ENCODE data around the gene GMCL2.
A peak's percentile ranks its signal among the peaks of the same experiment; 100 is the strongest.

The GMCL2 gene

DNA sequence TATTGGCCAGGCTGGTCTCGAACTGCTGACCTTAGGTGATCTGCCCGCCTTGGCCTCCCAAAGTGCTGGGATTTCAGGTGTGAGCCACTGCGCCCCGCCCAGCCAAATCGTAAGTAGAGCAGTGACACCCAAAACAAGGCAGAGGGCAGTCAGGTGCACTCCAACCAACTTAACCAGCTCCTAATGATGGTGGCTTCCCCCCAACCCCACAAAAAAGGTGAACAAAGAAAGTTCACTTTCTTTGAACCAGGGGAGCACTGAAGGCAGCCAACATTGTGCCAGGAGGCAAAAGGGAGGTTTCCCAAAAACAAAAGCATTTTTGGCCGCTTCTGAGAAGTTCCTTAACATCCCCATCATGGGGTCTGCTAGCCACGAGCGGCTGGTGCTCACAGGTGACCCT is 9.6 kb downstream of the GMCL2 start:
- DNase-seq = no peak

DNA sequence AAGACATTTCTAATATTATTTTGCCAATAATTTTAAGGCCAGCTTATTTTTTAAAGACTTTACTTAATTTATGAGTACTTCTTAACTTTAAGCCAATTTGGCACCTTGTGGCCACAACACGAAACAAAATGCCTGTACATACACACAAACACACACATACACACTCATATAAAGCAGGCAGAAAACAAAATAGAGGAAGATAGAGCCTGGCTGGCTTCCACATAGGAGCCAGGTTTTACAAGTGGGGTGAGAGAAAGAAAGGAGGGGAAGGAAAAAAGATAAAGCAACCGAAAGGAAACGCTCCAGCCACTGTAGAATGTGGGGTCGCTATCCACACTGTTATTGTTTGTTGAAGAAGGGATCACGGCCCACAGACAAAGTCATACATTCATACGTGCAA is 10.4 kb downstream of the GMCL2 start:
- no peak for DNase-seq

DNA sequence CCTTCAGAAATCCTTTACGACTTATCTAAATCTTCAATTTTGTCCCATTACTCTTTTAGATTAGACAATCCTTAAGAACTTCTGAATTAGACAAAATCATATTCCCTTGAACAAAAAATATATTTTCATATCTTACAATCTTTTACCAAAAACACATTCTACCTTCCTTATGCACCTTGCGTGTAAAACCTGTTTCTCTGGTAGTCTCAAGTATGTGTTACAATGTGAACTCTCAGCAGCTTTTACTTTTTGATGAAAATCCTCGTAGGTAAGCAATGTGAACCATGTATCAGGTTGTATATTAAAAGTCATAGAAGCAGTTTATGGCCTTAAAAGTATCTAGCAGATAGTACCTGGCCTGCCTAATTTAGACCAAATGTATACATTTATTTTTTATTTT is 12.7 kb downstream of the GMCL2 start:
- DNase-seq = no peak

DNA sequence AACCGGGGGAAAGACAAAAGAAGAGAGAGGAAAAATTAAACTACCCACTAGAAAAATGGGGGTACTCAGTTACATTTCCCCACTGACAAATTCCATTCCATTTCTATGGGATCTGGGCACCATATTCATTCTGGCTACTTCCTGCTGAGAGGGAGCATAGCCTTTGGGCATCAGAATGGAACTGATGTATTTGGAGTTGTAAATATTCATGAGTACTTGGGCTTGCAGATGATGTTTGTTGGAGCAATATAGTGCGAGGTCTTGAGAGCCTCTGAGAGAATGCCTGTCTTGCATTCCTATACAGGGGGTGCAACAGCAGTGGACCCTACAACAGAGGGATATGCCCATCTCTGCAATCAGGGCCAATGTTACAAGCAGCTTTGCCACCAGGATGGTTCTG is 16.7 kb downstream of the GMCL2 start:
- DNase-seq = no peak

DNA sequence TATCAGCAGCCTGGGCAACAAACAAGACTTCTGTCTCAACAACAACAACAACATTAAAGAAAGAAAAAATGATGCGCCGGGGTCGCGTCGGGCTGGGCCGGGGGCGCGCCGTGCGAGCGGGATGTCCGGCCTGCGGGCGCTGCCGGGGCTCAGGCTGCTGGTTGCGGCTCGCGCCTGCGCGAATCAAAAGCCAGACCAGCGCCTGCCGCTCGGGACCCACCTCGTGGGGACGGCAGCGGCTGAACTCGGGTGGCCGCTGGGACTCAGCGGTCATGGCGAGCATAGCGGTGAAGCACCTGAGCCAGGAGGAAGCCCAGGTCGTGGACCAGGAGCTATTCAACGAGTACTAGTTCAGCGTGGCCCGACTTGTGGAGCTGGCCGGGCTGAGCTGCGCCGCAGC is 21.6 kb downstream of the GMCL2 start:
- DNase-seq = no peak

DNA sequence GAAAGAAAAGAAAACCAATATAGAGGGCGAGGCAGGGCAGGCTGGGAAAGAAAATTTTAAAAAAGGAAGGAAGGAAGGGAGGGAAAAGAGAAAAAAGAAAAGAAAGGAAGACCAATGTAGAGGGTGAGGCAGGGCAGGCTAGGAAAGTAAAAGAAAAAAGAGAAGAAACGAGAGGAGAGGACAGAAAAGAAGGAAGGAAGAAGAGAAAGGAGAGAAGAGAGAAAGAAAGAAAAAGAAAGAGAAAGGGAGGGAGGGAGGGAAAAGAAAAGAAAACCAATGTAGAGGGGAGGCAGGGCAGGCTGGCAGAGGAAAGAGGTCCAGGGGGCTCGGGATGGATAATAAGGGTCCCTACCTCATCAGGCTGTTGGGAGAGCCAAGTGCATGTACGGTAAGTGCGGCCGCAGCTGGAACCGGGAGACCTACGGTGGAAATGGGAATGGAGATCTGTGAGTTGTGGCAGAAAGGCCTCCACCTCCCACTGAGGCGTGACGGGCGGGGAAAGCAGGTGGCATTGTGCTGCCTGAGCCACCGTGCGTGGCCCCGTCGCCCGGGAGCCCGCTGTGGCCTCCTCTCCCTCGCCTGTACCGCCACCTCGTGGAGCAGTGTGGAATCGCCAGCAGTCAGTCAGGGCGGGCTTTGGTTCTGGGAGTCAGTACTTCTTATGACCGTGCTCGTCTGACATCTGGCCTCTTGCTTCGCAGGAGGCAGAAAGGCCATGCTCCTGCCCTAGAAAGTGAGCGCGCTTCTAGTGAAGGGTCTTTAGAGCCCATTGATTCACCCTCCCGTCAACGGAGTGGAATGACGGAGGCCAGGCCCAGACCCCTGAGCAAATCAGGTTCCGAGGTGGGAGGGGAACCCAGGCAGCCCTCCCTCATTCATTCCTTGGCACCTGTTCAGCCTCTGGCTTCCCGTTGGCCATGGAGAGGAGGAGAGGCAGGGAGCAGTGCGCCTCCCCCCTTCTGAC is 23.1 kb downstream of the GMCL2 start:
- DNase-seq = peak; percentile 79 to 97 (median 89)

DNA sequence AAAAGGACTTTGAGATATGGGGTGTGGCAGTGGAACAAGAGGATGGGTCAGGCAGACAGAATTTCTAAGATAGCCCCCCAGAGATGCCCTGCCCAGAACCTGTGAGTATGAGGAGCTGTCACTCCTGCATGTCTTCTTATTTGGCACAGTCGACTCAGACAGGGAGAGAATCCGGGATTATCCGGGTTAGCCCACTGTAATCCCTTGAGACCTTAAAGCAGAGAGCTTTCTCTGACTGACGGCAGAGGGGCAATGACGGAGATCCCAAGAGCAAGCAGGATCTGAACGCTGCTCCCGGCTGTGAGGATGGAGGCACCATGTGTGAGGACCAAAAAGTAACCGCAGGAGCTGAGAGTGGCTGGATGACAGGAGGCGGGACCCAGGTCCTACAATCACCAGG is 24.7 kb downstream of the GMCL2 start:
- no peak for DNase-seq

DNA sequence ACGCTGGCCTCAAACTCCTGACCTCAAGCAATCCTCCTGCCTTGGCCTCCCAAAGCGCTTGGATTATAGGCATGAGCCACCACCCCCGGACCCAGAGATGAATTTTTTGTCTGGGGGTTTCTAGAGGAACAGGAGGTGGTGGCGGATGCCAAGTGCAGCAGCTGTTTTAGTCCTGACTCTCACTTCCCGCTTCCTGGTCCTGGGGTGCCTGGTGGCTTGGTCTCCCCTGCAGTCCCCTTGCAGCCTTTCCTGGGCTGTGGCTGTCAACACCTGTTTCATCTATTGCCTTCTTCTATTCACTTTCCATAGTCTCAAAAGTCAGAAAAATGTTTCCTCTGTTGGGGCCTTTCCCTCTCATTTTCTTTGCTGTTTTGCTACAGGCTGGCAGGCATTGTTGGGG is 27.0 kb downstream of the GMCL2 start:
- no peak for DNase-seq

DNA sequence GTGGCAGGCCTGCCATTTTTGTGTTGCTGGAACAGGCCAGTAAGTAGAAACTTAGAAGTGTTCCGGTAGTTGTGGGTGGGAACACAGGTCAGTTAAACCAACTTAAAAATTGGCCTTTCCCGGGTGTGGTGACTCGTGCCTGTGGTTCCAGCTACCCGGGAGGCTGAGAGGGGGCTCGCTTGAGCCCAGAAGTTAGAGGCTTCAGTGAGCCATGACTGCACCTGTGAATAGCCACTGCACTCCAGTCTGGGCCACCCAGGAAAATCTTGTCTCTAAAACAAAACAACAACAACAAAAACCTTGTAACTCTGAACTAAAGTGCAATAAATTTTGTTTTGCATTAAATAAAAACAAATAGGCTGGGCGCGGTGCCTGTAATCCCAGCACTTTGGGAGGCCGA is 32.1 kb downstream of the GMCL2 start:
- no peak for DNase-seq

DNA sequence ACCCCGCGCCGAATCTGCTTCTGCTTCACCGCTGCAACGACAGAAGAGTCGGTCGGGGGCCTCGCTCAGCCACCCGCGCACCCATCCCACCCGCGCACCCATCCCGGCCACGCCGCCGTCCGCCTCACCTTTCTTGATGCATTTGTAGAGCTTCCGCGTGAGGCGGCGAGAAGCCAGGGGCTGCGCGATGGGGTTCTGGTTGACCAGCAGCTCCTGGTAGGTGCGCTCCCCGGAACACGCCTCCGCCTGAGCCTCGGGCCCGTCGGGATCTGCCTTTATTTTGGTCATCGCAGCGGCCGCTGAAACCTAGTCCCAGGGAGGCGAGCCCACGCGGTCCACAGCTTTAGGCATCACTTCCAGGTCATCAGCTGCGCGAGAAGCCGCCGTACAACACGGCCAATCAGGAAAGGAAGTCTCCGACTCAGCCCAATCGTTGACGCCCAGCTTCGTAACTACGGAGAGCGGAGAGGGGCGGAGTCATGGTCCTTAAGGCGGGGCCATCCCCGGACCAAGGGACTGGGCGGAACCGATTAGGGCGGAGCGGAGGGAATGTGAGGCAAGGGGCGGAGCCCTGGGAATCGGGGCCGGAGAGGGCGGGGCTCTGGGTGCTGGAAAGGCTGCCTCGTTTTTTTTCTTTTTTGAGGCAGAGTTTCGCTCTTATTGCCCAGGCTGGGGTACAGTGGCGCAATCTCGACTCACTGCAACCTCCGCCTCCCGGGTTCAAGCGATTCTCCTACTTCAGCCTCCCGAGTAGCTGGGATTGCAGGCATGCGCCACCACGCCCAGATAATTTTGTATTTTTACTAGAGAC is 33.4 kb downstream of the GMCL2 start, which contains the start of gene NHP2:
Gene NHP2 (minus strand): TSS at position 356 of the 811 bp plus-strand sequence. CDS start 68 bp downstream, at position 288.
- peak; percentile 87 to 95 (median 90) for DNase-seq

DNA sequence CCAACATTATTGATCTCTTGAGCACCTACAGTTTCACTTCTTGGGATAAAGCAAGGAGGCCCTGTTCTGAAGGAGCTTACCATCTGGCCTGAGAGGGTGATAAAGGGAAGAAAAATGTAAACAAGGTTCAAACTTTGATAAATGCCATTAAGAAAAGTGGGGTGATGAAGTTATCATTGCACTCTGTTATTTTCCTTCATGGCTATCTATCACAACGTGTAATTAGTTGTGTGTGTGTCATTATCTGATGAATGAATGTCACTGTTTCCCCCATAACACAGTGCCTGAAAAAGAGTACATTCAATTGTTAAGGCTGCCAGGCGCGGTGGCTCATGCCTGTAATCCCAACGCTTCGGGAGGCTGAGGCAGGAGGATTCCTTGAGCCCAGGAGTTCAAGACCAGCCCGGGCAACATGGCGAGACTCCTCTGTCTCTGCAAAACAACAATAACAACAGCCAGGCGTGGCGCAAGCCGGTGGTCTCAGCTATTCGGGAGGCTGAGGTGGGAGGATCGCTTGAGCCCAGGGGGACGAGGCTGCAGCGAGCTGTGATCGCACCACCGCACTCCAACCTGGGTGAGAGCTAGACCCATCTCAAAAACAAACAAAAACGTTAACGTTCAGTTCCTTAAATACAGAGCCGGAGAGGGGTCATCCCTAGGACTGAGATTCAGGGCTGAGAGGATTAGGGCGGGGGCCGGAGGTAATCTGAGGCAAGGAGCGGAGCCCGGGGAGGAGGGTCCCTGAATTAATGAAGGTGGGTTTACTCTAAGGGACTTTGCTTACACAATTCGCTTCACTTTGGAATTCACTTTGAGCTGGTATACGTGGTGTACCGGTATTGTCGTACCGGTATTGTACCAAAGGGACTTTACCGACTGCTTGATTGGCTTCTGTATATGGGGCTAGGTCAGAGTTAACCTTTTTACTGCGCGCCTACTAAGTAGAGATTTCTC is 34.4 kb downstream of the GMCL2 start:
- DNase-seq = no peak

DNA sequence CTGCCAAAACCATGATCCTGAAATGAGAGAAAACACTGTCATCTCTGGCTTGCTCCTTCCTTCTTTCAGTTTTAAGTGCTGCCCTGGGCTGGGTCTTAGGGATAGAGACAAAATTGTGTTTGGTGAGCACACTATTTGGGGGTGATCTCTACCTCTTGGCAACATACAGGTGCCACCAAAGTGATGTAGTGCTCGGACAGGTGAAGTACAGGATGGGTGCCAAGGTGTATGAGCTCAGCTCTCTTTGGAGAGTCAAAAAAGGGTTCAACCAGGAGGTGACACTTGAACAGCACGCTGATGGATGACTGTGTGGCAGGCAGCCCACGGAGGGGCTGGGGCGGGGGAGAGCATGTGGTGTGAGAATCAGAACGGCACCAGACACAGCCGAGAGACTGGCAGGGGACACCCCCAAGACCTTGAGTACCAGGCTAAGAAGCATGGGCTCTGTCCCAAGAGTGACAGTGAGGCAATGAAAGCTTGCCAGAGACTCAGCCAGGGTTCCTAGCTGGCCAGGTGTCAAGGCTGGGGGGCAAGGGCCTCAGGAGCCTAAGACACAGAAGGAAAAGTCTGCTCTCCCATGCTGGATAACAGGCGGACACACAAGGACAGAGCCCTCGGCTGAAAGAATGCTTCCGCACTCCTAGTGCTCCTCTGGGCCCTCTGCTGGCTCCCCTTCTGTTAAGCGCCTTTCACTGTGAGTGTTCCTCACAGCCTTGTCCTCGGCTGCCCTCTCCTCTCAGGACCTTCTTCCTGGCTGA is 36.0 kb downstream of the GMCL2 start:
- DNase-seq = no peak

DNA sequence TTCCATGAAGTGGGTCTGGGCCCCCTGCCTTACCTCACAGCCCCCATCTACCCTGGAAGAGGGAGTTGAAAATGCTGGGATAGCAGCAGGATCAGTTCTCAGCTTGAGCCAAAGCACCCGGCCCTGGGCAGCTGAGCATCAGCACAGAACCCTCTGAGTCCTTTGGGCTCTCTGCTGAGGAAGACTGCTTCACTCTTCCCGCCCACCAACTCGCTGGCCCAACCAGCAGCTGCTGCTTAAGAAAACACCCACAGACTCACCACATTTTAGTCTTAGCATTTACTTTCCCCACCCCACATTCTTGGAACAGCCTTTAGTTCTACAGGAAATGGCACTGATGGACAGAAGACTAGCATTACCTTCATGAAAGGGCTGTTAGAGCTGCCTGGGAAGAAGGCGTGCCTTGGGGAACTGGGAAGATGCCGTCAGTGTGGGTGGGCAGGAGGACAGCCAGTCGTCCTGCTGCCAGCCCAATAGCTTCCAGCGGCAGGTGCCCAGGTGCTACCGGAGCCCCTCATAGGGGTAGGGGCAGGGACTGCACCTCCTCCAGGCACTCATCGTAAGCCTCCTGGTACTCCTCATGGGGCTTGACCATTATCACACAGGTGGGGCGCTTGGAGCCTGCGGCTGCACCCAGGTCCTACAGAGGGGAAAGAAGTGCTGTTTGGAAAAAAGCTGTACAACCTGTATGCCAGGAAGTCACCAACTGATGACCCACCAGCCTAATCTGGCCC is 37.8 kb downstream of the GMCL2 start:
- DNase-seq = no peak

DNA sequence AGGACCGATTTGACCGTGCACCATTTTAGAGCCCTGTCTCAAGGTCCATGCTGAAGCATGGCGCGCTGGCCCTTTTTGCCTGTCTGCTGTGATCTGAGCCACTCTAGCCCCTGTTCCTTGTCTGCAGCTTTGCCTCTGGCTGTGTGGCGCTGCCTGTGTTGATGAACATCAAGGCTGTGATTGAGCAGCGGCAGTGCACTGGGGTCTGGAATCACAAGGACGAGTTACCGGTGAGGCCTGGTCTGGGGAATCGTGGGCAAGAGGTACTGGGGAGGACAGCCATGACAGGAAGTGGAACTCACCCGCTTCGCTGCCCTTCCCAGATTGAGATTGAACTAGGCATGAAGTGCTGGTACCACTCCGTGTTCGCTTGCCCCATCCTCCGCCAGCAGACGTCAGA is 39.8 kb downstream of the GMCL2 start:
- DNase-seq = no peak

DNA sequence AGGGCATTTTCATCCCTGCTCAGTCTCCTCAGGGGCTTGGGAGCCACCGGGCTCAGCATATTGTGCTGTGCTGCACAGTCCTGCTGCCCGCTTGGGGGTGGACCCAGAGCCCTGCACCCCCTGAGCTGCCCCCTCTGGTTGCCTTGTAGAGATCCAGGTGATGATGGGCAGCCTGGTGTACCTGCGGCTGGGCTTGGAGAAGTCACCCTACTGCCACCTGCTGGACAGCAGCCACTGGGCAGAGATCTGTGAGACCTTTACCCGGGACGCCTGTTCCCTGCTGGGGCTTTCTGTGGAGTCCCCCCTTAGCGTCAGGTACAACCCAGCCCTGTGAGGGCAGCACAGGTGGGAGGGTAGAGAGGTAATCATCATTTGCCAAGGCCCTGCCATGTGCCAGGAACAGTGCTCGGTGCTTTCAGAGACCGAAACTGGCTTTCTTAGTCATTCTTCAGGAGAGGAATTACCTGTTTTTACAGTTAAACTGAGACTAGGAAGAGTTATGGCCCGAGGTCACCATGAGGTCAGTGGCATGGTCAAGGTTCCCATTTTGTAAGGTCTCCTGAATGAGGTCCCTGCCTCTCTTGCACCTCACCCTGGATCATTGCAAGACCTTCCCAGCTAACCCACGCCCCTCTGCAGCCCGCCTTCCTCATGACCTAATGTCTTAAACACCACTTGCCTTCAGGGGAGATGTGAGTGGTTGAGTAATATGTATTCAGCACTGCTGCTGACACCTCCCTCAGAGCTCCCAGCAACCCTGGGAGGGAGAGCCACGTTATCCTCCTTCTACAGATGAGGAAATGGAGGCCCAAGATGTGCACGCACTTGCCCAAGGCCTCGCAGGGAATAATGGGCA is 41.0 kb downstream of the GMCL2 start:
- DNase-seq = peak; percentile 40 to 63 (median 49)

DNA sequence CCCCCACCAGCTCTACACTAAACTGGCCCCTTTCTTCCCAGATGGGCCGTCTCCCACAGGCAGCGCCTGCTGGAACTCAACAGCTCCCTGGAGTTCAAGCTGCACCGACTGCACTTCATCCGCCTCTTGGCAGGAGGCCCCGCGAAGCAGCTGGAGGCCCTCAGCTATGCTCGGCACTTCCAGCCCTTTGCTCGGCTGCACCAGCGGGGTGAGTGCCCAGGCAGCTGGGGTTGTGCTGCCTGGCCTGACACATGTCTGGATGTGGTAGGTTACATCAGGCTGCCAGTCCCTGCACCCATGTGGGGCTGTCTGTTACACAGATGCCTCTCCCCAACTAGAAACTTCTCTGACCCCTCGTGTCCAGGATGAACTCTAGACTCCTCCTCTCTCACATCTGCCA is 43.3 kb downstream of the GMCL2 start:
- DNase-seq = no peak

DNA sequence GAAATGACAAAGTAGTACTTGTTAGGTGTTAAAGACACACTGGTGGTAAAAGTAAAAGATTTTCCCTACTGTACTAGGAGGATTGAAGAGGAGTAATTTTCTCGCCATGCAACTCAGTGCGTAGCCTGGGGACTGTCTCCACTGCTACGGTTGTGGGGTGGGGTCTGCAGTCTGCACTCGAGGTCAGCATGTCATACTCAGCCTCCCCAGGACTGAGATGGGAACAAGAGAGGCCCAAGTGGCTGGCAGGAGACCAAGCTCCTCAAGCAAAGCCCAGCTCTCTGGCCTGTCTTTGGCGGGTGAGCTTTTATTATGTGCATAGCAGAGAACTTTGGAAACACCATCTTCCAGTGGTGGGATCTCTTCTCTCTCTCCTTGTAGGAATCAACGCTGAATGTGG is 43.9 kb downstream of the GMCL2 start:
- DNase-seq = no peak

DNA sequence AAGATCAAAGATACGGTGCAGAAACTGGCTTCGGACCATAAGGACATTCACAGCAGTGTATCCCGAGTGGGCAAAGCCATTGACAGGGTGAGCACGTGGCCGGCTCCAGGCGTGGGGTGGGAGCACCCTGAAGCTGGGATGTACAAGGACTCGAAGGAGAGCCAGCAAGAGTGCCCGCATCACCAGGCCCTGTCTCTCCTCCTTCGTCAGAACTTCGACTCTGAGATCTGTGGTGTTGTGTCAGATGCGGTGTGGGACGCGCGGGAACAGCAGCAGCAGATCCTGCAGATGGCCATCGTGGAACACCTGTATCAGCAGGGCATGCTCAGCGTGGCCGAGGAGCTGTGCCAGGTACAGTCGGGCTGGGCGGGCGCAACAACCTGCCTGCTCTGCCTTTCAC is 44.5 kb downstream of the GMCL2 start:
- DNase-seq = no peak

DNA sequence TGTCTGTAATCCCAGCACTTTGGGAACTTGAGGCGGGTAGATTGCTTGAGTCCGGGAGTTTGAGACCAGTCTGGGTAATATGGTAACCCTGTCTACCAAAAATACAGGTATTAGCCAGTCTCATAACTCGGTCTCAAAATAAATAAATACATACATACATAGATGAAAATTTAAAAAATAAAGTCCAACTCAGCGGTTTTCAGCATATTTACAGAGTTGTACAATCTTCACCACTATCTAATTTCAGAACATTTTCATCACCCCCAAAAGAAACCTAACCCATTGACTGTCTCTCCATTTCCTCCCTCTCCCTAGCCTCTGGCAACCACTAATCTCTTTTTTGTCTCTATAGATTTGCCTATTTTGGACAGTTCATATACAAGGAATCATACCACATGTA is 45.6 kb downstream of the GMCL2 start:
- no peak for DNase-seq

DNA sequence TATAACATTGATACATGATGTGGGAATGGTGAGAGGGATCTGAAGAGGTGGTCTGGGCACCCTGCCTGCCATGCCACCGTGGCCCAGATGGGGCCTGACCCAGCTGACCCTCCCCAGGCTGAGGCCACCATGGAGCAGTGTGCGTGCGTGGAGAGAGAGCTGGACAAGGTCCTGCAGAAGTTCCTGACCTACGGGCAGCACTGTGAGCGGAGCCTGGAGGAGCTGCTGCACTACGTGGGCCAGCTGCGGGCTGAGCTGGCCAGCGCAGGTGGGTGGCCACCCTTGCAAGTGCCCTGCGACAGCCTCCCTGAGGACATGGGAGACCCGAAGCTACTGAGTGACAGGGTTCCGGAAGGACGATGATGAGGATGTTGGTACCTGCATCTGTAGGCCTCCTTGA is 49.2 kb downstream of the GMCL2 start:
- no peak for DNase-seq

Measured in activated CD4-positive, CD25-positive, alpha-beta regulatory T cell (primary cell).